GM03348 (cell line): Measurements from ENCODE around the gene RARG.

ENCODE experiments used
- DNase-seq: peaks from one replicate; pipeline ENCODE4 v3.0.0; 2012; ENCODE audit warnings: low spot score

Gene RARG

DNA sequence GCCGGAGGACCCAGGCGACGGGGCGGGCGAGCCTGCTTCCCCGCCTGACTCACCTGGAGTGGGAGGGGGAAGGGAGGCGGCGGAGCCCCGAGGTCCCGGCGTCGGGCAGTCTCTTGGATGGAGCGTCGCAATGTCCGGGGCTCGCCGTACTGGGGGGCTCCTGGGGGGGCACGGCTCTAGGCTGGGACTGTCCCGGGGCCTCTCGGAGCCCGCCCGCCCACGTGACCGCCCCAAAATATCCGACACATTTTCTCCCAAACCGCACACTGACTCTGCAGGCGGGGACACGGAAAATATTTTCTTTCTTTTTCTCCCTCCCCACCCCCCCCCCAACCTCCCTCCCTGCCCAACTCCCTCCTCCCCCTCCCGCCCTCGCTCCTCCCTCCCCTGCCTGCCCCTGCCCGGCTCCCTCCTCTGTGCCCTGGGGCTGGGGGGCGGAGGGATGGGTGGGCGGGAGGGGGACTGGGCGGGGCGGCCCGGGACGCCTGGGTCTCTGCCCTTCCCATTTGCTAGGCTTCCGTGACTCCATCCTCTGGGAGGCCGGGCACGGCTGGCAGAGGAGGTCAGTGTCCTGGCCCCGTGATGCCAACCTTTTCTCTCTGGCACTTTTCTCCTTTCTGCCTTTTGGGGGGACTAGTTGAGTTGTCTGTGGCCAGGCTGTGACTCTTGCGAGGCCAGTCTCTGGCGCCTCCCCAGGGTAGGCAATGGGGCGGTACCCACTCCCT lies at the start of gene RARG:
Gene RARG (minus strand): TSS at position 289 of the 725 bp plus-strand sequence. CDS start 4,664 bp downstream, outside the sequence.
- peak; percentile 96 for DNase-seq

DNA sequence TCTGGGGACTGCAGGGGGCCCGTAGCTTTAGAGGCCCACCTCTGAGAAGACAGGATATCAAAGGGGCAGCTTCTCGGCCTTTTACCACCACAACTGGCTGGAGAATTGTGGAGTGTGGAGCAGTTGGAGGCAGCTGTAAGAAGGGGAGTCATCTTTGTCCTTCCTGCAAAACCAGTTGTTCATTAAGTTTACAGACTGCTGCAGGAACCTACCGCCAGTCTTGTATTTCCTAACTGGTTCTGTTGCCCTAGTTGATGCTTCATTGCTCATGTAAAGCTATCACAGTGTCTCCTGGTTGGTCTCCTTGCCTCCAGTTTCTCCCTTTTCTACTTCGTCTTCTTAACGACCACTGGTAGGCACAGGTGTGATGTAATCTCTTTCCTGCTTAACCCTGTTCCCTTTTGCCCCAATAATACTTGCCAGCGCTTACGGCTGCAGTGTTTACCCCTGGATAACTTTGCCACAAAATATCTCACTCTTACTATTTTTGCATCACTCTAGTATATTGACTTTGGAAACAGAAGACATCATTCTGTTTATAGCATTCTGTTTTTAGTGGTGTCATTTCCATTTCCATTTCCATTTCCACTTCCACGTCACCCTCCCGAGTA lies 48.0 kb upstream of the RARG start:
- no peak for DNase-seq

- DNase-seq: no peak
Measured at GRCh38 chr12:53279283-53279869, 47.4 kb upstream of the RARG start.

- DNase-seq: no peak
Measured at GRCh38 chr12:53277981-53278380, 46.0 kb upstream of the RARG start.

GRCh38 chr12:53276511-53276910 lies 44.5 kb upstream of the RARG start:
- no peak for DNase-seq

- DNase-seq: no peak
Measured at GRCh38 chr12:53274445-53274844, 42.4 kb upstream of the RARG start.

- peak; percentile 22 for DNase-seq
Measured at GRCh38 chr12:53268630-53269562, 36.9 kb upstream of the RARG start.

DNA sequence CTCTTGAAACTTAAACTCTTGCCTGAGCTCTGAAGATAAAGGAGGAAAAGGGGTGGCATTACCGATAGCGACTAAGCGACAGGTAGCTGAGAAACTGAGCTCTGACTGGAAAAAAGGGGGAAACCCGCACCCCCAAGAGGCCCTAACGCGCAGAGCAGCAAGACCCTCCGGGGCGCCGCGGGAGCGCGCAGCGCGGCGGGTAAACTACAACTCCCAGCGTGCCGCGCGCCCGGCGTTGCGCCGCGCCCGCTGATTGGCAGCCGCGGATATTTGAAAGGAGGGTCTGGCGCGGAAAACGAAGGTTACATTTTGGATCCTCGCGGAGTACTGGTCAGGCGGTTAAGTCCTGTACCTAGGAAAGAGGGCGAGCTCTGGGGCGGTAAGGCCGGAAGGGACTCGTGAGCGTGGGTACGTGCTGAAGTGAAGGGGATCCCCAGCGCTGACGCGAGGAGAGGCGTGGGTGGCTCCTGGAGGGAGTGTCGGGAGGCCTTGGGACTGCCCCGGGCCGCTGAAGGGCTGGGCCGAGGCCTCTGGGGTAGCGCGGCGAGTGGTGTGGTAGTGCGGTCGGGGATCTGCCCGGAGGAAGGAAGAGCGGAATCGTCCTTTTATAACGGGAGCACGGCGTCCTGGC lies 36.1 kb upstream of the RARG start, which contains the start of gene ESPL1:
Gene ESPL1 (plus strand): TSS at position 301 of the 631 bp plus-strand sequence. CDS start 468 bp downstream, outside the sequence.
- DNase-seq: peak; percentile 93

GRCh38 chr12:53267306-53267998 lies 35.4 kb upstream of the RARG start:
- no peak for DNase-seq

DNA sequence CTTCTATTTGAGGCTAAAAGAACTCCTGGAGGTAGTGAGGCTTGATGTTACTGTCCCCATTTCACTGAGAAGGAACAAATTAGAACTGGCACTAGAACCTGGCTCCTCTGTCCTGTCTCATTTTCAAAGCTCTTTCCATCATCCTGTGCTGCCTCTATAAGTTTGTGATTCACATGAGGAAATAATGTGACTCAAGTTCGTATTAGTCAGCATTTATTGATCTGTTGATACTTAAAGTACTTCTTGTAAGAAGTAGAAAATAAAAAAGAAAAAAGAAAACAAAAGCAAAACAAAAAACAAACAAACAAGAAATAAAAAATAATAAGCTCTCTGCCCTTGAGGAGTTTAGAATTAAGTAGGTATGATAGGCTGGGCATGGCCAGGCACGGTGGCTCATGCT lies 33.8 kb upstream of the RARG start:
- no peak for DNase-seq

DNA sequence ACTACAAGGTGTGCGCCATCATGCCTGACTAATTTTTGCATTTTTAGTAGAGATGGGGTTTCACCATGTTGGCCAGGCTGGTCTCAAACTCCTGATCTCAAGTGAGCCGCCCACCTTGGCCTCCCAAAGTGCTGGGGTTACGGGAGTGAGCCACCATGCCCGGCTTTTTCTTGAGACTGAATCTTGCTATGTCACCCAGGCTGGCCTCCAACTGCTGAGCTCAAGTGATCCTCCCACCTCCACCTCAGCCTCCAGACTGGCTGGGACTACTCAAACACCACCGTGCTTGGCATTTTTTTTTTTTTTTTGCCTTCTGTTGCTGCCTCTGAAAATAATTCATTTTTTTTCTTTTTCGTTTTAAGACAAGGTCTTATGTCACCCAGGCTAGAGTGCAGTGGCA lies 27.9 kb upstream of the RARG start:
- no peak for DNase-seq

- no peak for DNase-seq
Measured at GRCh38 chr12:53258541-53259539, 26.8 kb upstream of the RARG start.

DNA sequence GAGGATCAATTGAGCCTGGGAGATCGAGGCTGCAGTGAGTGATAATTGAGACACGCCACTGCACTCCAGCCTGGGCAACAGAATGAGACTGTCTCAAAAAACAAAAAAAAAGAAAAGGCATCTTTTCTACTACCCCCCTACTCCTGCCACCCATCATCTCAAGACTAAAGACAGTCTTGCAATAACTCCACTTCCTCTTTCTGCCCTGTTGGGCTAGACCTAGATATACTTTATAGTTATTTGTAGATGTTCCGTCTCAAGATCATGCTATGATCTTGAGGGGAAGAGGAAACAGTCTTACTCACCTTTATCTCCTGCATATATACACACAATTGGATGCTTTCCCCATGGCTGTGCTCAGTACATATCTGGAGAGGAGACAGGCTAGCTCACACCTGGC lies 24.0 kb upstream of the RARG start:
- DNase-seq: no peak

GRCh38 chr12:53254816-53255545 lies 23.0 kb upstream of the RARG start:
- DNase-seq: no peak

DNA sequence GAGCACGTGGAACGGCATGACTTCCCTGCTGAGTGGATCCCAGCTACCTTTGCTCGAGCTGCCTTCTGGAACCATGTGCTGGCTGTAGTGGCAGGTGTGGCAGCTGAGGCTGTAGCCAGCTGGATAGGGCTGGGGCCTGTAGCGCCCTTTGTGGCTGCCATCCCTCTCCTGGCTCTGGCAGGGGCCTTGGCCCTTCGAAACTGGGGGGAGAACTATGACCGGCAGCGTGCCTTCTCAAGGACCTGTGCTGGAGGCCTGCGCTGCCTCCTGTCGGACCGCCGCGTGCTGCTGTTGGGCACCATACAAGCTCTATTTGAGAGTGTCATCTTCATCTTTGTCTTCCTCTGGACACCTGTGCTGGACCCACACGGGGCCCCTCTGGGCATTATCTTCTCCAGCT lies 21.3 kb upstream of the RARG start:
- no peak for DNase-seq

- DNase-seq: peak; percentile 60
Measured at GRCh38 chr12:53252349-53252916, 20.4 kb upstream of the RARG start.

DNA sequence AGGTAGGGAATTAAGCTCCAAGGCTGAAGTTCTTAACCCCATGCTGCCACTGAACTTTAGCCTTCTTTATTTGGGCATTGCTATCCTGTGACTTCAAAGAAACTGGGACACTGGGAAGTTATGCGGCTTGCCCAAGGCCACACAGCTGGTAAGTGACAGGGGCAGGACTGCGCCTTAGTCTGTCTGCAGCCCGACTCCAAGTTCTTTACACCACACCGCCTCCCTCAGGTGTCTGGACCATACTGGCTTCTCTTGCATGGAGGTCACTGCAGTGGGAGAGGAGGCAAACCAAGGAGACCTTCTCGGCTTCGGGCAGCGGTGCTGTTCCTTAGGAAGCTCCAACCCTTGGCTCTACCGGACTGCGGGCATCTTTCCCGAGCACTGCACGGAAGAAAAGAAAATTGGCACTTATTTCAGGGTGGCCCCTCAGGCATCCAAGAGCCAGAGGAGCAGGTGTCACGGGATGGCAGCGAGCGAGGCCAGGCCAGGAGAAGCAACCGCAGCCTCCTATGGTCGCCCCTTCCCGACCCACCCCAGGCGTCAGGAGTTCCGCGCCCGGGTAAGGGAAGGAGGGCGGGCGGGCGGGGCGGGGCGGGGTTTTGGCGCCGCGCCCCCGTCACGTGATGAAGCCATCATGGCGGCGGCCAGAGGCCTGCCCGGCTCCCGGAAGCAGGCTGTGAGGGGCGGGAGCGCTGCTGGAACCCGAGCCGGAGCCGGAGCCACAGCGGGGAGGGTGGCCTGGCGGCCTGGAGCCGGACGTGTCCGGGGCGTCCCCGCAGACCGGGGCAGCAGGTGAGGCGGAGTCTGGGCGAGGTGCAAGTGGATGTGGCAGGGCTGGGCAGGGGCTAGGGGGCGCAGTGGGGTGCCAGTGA lies 19.7 kb upstream of the RARG start:
- peak; percentile 96 for DNase-seq

- no peak for DNase-seq
Measured at GRCh38 chr12:53245286-53245685, 13.3 kb upstream of the RARG start.
